Activated naive CD8-positive, alpha-beta T cell treated with anti-CD3 and anti-CD28 coated beads, Interleukin-2, amount 10 ng/mL, durations not matched to agents 7 days and 5 days (primary cell): ENCODE measurements around the gene MAD1L1. TPM values are rescaled to one million over a fixed set of nuclear protein-coding genes. Genes with fewer than 3 reads are reported as not detected.
"Not testable (repeated sequence)": the region's sequence is repeated elsewhere in the genome, so short reads cannot be mapped to it uniquely, and the experiment has no call there.

Experiments used
- ATAC-seq: fragments of 150-1000 bp; cut with Tn5 transposase; one replicate; pipeline ENCODE4 v1.10.0; 2021; ENCODE audit warnings: low read depth, moderate library complexity
- POLR2A ChIA-PET: fragments of 350-600 bp; sonication (Branson Sonifier 250); formaldehyde crosslinking; loops from one replicate; lab custom pipeline; 2021; ENCODE audit warnings: antibody characterized with exemption; lab: Charles Lee
- DNase-seq: peaks from one replicate; pipeline ENCODE4 v3.0.0; 2021
- H3K27ac Mint-ChIP-seq: one replicate; pipeline ENCODE4 v1.8.0; 2022; ENCODE audit warnings: mild to moderate bottlenecking, mixed read lengths
- H3K27me3 Mint-ChIP-seq: one replicate; pipeline ENCODE4 v1.8.0; 2022; ENCODE audit warnings: mild to moderate bottlenecking, moderate library complexity, mixed read lengths
- H3K36me3 Mint-ChIP-seq: one replicate; pipeline ENCODE4 v1.8.0; 2021; ENCODE audit warnings: mild to moderate bottlenecking, mixed read lengths
- H3K4me1 Mint-ChIP-seq: one replicate; pipeline ENCODE4 v1.8.0; 2021; ENCODE audit warnings: mixed read lengths
- H3K4me3 Mint-ChIP-seq: one replicate; pipeline ENCODE4 v1.8.0; 2022; ENCODE audit warnings: mild to moderate bottlenecking, moderate library complexity, mixed read lengths
- H3K9me3 Mint-ChIP-seq: one replicate; pipeline ENCODE4 v1.8.0; 2021; ENCODE audit warnings: mixed read lengths
- total RNA-seq, 2 experiments: library from RNA; stranded (reverse); gene quantifications; one replicate each; pipeline ENCODE4 v1.2.3, GENCODE V29; 2021

Gene MAD1L1
- total RNA-seq, 2 experiments from 2014 or later: 72.7 to 82.6 TPM

- H3K36me3 Mint-ChIP-seq: peaks cover 22% of the 10 kb centered on the region
- H3K4me3 Mint-ChIP-seq, ATAC-seq, H3K4me1 Mint-ChIP-seq, DNase-seq, H3K27me3 Mint-ChIP-seq, POLR2A ChIA-PET, H3K27ac Mint-ChIP-seq: not testable (repeated sequence)
- H3K9me3 Mint-ChIP-seq: peaks cover 28% of the 10 kb centered on the region
These were observed 401.3 kb downstream of the MAD1L1 start for GRCh38 chr7:1831471-1831870.

- DNase-seq, H3K27me3 Mint-ChIP-seq, H3K4me3 Mint-ChIP-seq, H3K4me1 Mint-ChIP-seq, POLR2A ChIA-PET, ATAC-seq, H3K27ac Mint-ChIP-seq: not testable (repeated sequence)
- peaks cover 19% of the 10 kb centered on the region for H3K36me3 Mint-ChIP-seq
- peaks cover 24% of the 10 kb centered on the region for H3K9me3 Mint-ChIP-seq
These were observed 403.1 kb downstream of the MAD1L1 start for GRCh38 chr7:1829668-1830067.

DNA sequence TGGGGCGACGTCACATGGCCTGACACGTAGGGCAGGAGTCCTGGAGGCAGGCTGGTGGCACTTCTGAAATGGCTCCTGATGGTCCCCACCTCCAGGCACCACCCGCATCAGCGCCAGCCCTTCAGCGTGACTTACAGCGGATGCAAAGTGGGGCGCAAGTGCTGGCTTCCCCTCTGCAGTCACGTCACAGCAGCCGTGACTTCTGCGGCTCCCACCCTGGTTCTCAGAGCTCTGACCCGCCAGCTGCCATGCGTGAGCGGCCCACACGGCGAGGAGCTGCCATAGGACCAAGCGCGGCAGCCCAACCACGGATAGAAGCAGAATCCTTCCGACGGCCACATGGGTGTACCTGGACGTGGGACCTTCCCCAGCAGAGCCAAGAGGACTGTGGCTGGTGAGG lies 403.6 kb downstream of the MAD1L1 start:
- Mint-ChIP-seq H3K27ac (no peak overlapping the region), H3K36me3 (peaks cover 17% of the 10 kb centered on the region), H3K4me3 (no peak overlapping the region), H3K4me1 (peaks cover 6% of the 10 kb centered on the region), H3K27me3 (peaks cover 3% of the 10 kb centered on the region), H3K9me3 (peaks cover 22% of the 10 kb centered on the region)
- POLR2A ChIA-PET: no interaction called here
- peak; percentile 19 for DNase-seq
- ATAC-seq: no peak

DNA sequence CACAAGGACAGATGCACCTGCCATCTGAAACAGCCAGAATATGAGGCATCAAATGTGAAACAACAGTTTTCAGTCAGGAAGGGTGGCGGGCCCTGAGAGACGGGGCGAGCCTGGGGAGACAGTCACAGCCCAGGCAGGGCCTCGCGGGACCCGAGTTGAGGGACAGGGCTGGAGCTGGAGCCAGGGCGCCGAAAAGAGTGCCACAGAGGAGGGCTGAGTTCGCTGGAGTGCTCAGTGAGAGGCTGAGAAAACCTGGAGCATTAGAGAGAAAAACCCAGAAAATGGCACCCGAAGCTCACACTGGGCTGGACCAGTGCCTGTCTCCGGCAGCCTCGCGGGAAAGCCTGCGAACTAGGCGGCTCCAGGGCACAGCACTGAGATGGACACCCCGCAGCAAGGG lies 404.6 kb downstream of the MAD1L1 start:
- DNase-seq, H3K27me3 Mint-ChIP-seq, POLR2A ChIA-PET, H3K27ac Mint-ChIP-seq, H3K4me3 Mint-ChIP-seq, ATAC-seq, H3K4me1 Mint-ChIP-seq: not testable (repeated sequence)
- Mint-ChIP-seq H3K9me3 (peaks cover 18% of the 10 kb centered on the region), H3K36me3 (peaks cover 15% of the 10 kb centered on the region)

GRCh38 chr7:1827521-1827981 lies 405.2 kb downstream of the MAD1L1 start:
- H3K4me1 Mint-ChIP-seq, POLR2A ChIA-PET, H3K4me3 Mint-ChIP-seq, H3K27ac Mint-ChIP-seq, H3K27me3 Mint-ChIP-seq, ATAC-seq: not testable (repeated sequence)
- Mint-ChIP-seq H3K9me3 (peaks cover 16% of the 10 kb centered on the region), H3K36me3 (peaks cover 15% of the 10 kb centered on the region)
- peak; percentile 9 for DNase-seq

GRCh38 chr7:1826931-1827330 lies 405.8 kb downstream of the MAD1L1 start:
- ATAC-seq, H3K4me1 Mint-ChIP-seq, H3K27me3 Mint-ChIP-seq, H3K4me3 Mint-ChIP-seq, H3K27ac Mint-ChIP-seq, POLR2A ChIA-PET: not testable (repeated sequence)
- H3K9me3 Mint-ChIP-seq: peaks cover 15% of the 10 kb centered on the region
- peaks cover 13% of the 10 kb centered on the region for H3K36me3 Mint-ChIP-seq
- peak; percentile 15 for DNase-seq

DNA sequence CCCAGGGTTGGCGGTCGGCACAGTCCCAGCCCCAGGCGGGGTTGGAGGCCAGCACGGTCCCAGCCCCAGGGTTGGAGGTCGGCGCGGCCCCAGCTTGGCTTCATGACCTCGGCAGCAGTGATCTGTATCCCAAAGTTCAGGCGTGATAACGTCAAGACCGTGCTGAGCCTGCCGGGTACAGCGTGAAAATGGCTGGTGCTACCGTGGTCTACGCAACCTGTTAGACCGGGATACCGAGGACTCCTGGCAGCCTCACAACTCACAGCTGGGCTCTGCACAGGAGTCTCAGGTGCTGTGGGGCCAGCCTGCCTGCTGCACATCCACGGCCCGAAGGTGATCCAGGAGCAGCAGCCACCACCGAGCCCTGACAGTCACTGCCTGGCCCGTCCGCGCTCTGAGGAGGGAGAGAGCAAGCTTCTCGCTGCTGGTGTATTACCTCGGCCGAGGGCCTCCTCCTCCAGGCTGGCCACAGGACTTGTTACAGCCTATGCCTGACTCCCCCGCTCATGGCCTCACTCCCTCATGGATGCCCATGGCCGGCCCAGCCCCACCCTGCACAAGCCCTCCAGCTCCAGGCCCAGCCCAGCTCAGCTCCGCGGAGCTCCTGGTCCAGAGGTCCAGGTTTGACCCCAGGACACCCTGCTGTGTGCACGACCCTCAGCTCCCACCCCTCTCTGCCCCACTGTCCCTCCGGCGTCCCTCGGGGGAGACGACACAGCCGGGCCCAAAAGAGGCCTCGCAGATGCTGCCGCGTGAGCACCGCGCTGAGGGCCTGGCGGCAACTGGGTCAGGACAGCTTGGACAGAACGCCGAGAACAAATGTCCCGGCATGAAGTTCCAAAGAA lies 406.6 kb downstream of the MAD1L1 start:
- Mint-ChIP-seq H3K36me3 (peaks cover 8% of the 10 kb centered on the region), H3K4me1 (peaks cover 6% of the 10 kb centered on the region), H3K27ac (no peak overlapping the region), H3K9me3 (peaks cover 13% of the 10 kb centered on the region), H3K27me3 (peaks cover 8% of the 10 kb centered on the region), H3K4me3 (no peak overlapping the region)
- DNase-seq (peak; percentile 16), ATAC-seq (no peak)
- POLR2A ChIA-PET: no interaction called here

DNA sequence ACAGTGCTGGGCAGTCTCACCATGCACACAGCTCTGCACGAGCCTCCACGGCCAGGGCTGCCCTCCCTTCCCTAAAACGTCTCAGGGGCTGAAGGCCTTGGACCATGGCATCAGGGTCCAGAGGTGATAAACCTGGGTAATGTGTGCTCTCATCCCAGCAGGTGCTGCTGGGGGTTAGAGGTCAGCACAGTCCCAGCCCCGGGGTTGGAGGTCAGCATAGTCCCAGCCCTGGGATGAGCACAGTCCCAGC lies 407.2 kb downstream of the MAD1L1 start:
- ATAC-seq, H3K4me3 Mint-ChIP-seq, H3K4me1 Mint-ChIP-seq, DNase-seq, POLR2A ChIA-PET, H3K27ac Mint-ChIP-seq, H3K36me3 Mint-ChIP-seq: not testable (repeated sequence)
- H3K9me3 Mint-ChIP-seq: peaks cover 10% of the 10 kb centered on the region
- peaks cover 12% of the 10 kb centered on the region for H3K27me3 Mint-ChIP-seq

GRCh38 chr7:1824882-1825646 lies 407.7 kb downstream of the MAD1L1 start:
- H3K4me3 Mint-ChIP-seq, ATAC-seq, H3K27ac Mint-ChIP-seq, H3K36me3 Mint-ChIP-seq, DNase-seq, H3K4me1 Mint-ChIP-seq, H3K9me3 Mint-ChIP-seq, POLR2A ChIA-PET: not testable (repeated sequence)
- peaks cover 12% of the 10 kb centered on the region for H3K27me3 Mint-ChIP-seq

DNA sequence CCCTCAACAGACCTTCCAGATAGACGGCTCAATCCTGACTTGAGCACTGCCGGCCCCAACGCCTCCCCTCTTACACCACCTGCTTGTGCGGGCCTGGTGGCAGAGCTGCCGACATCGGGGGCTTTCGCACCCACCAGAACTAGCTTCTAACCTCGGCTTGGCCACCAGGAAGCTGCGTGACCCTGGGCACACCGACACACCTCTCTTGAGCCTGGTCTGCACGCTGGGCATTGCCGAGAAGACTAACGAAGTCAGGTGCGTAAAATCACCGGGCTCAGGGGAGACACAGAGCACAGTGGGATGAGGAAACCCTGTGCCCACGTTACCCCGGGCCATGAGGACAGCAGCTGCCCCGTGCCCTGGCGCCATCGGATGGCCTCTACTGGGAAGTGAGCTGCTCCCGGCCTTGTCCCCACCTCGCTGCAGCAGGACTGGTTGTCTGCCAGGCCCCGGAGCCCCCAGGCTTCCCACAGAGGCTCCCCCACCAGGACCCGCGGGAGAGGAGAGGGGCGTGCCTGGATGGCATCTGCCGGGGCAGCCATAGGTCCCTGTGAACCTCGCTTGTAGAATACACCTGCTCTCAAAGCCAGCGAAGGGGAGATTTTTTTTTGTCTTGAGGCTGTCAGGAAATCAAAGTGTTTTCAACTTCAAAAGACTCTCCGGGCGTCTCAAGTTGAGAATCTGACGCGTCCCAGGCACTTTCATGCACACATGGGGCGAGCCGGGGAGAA lies 408.4 kb downstream of the MAD1L1 start:
- Mint-ChIP-seq H3K27me3 (peaks cover 12% of the 10 kb centered on the region), H3K4me1 (peaks cover 11% of the 10 kb centered on the region)
- peak; percentile 65 for ATAC-seq
- H3K36me3 Mint-ChIP-seq, POLR2A ChIA-PET, H3K27ac Mint-ChIP-seq, DNase-seq, H3K4me3 Mint-ChIP-seq, H3K9me3 Mint-ChIP-seq: not testable (repeated sequence)

- no peak overlapping the region for H3K4me3 Mint-ChIP-seq
- peaks cover under 1% of the 10 kb centered on the region for H3K9me3 Mint-ChIP-seq
- DNase-seq: no peak
- POLR2A ChIA-PET: no interaction called here
- peaks cover under 1% of the 10 kb centered on the region for H3K36me3 Mint-ChIP-seq
- peaks cover 18% of the 10 kb centered on the region for H3K27me3 Mint-ChIP-seq
- peaks cover 16% of the 10 kb centered on the region for H3K4me1 Mint-ChIP-seq
- ATAC-seq: no peak
- H3K27ac Mint-ChIP-seq: no peak overlapping the region
These were observed 409.2 kb downstream of the MAD1L1 start for GRCh38 chr7:1823376-1824150.

DNA sequence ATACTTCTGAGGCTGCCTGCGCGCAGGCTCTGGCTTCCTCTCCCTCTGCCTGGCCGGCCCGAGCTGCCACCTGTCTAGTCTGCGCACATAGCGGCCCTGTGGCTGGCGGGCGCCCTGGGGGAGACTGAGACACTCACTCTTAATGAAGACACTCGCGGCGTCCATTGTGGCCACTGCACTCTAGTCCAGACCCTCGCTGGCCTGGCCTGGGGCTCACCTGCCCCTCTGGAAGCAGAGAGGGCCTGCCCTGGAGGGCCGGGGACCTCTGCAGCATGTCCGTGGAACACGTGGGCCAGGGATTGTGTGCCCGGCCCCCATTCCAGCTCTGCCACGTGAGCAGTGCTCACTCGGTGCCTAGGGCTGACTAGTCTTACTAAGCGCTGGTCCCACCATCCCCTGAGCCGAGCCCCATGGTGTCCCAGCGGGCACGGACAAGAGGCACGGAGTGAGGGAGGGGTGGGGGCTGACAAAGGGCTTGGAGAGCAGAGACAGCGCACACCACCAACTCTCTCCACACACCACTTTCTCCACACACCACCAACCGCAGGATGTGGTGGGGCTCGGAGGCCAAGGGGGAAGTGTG lies 413.4 kb downstream of the MAD1L1 start:
- peaks cover 10% of the 10 kb centered on the region for H3K4me1 Mint-ChIP-seq
- no peaks in the 10 kb centered on the region for H3K9me3 Mint-ChIP-seq
- POLR2A ChIA-PET: no interaction called here
- ATAC-seq (peak; percentile 49), DNase-seq (no peak)
- no peaks in the 10 kb centered on the region for H3K36me3 Mint-ChIP-seq
- peaks cover 17% of the 10 kb centered on the region for H3K27me3 Mint-ChIP-seq
- peak overlapping the region; percentile 19 for H3K4me3 Mint-ChIP-seq
- no peak overlapping the region for H3K27ac Mint-ChIP-seq
